GM19324 (cell line): ENCODE results near the gene LAMA5.

Source experiments
- ATAC-seq: cut with Tn5 transposase; IDR thresholded peaks from one replicate; pipeline ENCODE4 v1.9.1; 2021; ENCODE audit warnings: mild to moderate bottlenecking, moderate library complexity; ENCODE audit not compliant: unreplicated experiment, low FRiP score

LAMA5 gene

DNA sequence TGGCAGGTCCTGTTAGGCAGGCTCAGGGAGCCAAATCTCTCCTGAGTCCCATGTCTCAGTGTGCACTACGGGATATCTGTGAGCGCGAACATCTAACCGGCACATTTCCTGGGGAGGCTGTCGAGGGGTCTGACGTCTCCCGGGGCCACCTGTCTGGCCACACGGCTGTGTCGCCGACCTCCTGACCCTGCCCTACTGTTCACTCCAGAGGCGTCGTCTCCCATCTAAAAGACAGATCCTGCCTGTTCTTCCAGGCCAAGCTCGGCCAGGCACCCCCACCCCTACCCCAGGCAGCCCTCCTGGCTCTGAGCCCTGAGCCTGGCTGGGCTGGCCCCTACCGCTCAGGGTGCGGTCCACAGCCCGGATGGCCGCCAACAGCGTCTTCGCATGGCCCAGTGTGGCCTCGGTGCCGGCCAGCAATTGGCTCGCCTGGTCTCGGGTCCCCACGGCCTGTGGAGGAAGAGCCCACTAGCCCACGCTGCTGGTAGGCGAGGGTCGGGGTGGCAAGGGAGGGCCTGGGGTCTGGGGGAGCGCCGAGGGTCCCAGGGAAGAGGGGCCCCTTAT, 47.7 kb downstream of the LAMA5 start:
- no peak for ATAC-seq

GRCh38 chr20:62318400-62319345, 48.4 kb downstream of the LAMA5 start:
- no peak for ATAC-seq

- no peak for ATAC-seq
Measured at GRCh38 chr20:62317167-62317655, 49.9 kb downstream of the LAMA5 start.

DNA sequence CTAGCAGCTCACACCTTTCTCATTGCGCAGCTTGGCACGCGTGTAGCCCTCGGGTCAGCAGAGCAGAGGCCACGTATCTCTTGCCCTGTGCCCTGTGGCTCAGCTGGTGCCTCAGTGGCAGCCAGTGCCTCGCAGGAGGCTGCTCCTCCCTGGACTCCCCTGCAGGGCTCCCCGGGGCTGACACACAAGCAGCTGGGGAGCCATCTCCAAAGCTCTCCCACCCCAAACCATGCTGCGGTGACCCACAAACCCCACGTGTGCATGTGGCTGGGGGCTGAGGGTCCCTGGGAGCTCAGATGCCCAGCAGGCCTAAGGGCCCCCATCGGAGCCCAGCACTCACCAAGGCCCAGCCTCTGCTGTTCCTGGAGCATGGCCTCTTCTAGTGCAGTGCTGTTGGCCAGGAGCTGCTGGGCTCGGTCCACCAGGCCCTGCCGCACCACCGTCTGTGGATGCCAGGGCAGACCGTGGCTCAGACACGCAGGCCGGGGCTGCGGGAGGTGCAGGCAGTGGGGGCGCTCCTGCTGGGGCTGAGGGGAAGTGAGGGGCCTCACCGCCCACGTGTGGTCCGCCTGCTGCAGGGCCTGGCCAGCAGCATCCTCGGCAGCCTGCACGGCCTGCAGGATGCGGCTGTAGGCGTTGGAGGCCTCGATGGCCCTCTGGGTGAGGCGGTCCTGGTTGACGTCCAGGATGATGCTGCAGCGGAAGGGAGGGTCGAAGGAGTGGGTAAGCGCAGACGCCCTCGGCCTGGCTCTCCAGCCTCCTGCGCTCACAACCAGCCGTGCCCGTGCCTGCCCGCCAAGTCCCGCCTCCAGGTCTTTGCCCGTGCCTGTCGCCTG, 50.6 kb downstream of the LAMA5 start:
- ATAC-seq = no peak

GRCh38 chr20:62315773-62316172, 51.3 kb downstream of the LAMA5 start:
- no peak for ATAC-seq

DNA sequence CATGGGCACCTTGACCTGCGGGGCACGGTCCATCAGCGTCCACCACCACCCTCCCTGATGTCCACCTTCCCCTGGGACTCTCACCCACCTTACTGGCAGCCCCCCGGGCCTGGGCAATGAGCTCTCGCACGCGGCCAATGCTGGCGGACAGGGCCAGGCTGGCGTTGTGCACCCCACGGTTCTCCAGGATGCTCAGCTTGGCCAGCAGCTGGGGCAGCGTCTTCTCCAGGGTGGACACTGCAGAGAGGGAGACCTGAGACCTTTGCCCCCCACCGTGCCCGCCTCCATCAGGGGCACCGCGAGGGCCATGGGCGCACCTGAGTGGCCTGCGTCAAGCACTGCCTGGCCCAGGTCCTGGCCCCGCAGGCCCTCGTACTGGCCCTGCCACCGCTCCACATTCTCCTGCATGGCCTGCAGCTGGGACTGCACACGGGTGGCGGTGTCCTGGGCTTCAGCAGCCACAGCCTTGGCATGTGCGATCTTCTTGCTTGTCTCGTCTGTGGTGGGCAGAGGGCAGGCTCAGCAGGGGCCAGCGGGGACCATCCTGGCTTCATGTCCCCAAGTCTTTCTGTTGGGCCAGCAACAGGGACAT, 52.3 kb downstream of the LAMA5 start:
- ATAC-seq = no peak

DNA sequence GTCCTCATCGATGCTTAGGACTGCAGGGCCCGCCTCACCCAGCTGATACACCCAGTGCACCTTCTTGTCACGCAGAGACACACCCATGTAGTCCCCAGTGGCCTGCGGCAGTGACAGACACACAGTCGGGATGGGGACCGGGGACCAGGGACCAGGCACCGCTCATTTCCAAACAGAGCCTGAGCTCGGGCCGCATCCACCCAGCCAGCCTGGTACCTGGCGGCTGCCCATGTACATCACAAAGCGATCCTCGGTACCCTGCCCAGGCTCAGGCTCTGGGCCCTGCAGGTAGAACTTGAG, 52.8 kb downstream of the LAMA5 start:
- no peak for ATAC-seq

DNA sequence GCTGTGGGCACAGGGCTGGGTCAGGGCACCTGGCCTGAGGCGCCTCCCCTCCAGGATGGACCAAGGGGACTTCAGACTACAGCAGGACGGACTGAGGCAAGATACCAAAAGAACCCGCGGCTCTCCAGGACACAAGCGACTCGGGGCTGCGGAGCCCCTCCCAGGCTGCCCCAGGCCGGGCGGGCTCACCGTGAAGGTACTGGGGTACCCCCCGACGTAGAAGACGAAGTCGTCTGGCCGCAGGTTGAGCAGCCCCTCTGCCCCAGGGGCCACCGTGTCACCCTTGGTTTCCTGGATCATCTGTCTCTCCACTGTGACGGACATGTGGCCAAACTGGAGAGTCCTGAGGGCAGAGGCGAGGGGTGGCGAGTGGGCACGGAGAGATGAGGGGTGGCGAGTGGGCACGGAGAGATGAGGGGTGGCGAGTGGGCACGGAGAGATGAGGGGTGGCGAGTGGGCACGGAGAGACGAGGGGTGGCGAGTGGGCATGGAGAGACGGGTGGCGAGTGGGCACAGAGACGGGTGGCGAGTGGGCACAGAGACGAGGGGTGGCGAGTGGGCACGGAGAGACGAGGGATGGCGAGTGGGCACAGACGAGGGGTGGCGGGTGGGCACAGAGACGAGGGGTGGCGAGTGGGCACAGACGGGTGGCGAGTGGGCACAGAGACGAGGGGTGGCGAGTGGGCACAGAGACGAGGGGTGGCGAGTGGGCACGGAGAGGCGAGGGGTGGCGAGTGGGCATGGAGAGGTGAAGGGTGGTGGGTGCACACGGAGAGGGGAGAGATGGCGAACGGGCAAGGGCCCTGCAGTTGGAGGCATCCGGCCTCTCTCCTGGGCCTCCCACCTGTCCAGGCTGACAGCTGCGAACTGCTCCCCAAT, 53.4 kb downstream of the LAMA5 start:
- no peak for ATAC-seq

GRCh38 chr20:62313021-62313420, 54.1 kb downstream of the LAMA5 start:
- ATAC-seq = no peak

DNA sequence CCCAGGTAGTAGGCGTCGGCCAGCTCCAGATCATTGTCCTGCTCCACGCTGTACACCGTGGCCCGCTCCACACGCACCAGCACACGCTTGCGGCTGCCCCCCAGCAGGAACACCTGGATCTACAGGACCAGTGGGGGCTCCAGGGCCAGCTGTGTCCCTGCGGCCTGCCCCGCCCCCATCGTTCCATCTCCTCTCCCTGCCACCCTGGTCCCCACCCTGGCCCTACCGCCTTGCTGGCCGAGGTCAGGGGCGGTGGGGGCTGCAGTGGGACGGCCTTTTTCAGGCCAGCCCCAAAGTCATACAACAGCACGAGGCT, 54.5 kb downstream of the LAMA5 start:
- ATAC-seq = no peak

DNA sequence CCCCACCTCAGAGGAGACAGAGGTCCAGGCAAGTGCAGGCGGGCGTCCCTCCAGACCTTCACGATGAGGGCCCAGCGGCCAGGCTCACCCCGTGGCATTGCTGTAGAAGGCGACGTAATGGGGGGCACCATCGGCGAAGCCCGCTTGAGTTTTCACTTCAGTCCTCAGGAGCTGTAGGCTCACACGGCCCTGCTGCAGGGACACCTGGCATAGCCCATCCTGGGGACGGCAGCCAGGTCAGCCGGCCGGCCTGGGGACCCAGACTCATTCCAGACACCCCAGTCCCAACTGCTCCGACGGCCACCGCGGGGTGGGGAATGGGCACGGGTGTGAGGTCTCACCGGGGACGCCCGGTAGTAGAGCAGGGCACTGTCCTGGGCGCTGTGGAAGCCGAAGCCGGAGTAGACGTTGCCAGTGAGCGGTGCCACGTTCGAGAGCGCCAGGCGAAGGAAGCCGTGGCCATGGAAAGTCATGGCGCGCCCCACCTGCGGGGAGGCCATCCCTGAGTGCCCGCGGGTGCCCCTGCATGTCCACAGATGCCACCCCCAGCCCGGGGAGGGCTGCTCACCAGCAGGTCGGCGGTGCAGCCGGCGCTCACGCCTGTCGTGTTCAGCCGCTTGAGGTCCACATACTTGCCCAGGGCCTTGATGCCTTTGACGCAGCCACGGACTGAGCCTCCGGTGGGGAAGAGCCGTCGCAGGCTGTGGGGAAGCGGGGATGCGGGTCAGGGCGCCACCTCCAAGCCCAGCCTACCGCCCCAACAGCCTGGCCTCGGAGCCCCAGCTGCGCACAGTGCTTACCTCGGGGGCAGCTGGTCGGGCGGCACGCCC, 55.1 kb downstream of the LAMA5 start:
- no peak for ATAC-seq

- ATAC-seq = no peak
Measured at GRCh38 chr20:62311150-62311549, 56.0 kb downstream of the LAMA5 start.

DNA sequence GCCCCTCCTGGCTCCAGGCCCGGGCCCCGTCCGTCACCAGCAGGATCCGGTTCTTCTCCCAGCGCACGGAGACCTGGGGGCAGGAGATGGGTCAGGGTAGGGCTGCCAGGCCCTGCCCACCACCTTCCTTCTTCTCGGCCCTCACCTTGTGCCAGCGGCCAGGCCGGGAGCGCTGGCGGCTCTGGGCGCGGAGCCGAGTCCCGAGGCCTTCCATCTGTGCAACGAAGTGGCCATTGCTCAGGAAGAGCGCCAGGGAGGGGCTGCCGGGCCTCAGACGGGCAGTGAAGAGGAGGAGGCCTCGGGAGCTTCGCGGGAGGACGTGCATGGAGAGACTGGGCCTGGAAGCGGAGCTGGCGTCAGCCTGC, 56.4 kb downstream of the LAMA5 start:
- ATAC-seq = no peak

DNA sequence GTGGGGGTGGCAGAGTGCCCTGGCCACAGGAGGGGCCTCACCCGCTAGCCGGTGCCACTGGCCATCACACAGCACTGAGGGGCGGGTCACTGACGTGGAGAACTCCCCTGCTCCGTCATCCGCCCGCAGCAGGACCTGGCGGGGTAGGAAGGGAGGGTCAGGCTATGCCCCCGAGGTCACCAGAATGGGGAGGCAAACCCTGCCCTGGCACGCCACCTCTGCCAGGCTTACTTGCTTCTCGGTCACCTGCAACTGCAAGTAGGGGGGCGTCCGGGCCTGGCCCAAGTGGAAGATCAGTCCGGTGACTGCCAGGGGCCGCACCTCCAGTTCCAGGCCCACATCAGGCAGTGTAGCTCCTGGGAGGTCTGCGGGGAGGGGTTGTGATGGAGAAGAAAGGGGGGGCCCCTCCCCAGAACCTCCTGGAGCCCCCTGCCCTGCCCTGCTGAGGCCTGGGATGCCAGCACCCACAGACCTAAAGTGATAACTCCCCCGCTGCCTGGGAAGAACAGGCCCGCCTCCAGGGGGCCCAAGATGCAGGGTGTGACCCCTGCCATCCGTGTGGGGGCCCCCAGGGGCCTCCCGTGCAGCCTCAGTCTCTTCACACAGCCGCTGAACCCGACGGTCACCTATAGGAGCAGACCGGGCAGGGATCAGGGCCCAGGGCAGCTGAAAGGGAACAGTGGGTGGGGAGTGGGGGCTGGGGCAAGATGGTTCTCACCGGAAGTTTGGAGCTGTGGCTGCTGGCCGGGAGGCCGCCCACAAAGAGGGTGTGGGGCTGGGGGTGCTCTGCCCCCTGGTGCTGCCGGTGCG, 57.0 kb downstream of the LAMA5 start:
- ATAC-seq = no peak

DNA sequence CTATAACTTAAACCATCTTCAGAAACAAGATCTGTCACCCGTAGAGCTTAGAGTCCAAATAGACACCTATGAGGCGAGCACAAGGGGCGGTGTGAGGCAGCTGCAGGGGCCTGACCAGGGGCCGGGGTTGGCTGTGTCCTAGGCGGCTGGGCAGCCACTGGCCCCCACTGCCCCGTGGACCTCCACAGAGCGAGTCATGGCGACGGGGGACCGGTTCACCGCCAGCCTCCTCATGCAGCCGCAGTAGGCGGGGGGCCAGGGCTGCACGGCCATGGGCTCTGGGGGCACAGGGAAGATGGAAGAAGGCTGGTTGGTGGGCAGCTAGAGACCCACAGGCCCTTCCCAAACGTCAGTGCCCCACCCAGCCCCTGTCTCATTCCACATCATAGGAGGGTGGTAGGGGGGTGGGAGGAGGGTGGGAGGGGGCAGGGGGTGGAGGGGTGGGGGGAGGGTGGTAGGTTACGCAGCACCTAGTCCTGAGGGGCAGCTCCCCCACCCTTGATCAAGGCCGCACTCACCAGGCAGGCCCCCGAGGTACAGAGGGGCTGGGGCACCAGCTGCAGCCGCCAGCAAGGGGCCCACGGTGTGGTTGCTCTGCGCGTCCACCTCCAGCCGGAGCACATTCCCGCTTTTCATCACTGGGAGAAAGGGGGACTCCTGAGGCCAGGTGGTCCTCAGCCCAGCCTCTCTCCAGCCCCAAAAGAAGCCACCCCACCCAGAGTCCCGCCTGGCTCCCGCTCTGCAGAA, 57.7 kb downstream of the LAMA5 start:
- no peak for ATAC-seq

GRCh38 chr20:62308102-62308822, 58.9 kb downstream of the LAMA5 start:
- no peak for ATAC-seq
